NOMO-1 treated with dmso at 0.1 percent for 144 hours (cell line): Measurements from ENCODE around the gene NT5E.
"Not testable (repeated sequence)": the region's sequence is repeated elsewhere in the genome, so short reads cannot be mapped to it uniquely, and the experiment has no call there.

Experiments used
- DNase-seq: peaks from one replicate; lab custom pipeline; 2025; ENCODE audit not compliant: unreplicated experiment; lab: John Stamatoyannopoulos, UW

The NT5E gene

DNA sequence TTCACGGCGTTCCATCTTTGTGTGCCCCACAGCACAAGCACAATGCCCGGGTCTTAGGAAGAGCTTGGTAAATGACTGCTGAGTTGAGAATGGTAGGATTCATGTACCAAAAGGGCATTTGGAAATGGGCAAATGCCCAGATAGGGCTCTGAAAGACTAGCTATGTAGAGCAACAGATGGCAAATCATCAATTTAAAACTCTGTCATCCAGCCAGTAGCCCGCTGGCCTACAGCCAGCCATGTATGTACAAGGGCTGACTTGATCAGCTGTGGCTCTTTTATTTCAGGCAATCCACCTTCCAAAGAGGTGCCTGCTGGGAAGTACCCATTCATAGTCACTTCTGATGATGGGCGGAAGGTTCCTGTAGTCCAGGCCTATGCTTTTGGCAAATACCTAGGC lies 35.1 kb downstream of the NT5E start:
- no peak for DNase-seq

- DNase-seq, result no peak
Measured at GRCh38 chr6:85490516-85491248, 40.8 kb downstream of the NT5E start.

GRCh38 chr6:85493389-85493788 lies 43.5 kb downstream of the NT5E start:
- DNase-seq, result peak; percentile 50

DNA sequence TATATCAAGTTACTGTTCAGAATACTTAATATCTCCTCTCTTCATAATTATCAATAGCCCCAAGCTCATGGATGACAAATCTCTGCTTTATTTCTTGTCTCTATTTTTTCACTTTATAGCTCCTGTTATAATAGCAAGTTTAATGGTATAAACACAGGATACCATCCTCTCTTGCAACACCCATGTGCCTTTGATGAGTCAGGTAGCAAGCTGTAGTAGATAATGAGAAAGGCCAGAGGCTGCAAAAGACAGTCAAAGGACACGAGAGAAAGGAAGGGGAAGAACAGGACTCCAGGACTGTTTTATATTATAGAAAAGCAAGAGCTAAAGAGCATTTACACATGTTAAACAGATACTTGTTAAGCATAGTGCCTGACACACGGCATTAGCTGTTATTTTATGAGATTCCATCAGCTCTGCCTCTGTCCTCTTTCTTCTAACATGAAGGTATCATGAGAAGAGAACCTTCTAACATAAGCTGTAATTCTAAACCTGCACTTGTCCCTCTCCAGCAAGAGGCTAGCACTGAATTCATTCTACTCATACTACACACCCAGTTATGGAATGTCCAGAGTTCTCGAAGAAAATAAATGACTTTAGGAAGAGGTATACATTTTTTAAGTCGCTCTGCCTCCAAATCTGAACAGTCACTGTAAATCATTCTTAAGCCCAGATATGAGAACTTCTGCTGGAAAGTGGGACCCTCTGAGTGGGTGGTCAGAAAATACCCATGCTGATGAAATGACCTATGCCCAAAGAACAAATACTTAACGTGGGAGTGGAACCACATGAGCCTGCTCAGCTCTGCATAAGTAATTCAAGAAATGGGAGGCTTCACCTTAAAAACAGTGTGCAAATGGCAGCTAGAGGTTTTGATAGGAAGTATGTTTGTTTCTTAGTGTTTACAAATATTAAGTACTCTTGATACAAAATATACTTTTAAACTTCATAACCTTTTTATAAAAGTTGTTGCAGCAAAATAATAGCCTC lies 45.0 kb downstream of the NT5E start:
- DNase-seq, result no peak

- DNase-seq, result no peak
Measured at GRCh38 chr6:85496009-85496579, 46.2 kb downstream of the NT5E start.

- DNase-seq, result no peak
Measured at GRCh38 chr6:85496856-85497255, 47.0 kb downstream of the NT5E start.

- no peak for DNase-seq
Measured at GRCh38 chr6:85498596-85499258, 48.8 kb downstream of the NT5E start.

- no peak for DNase-seq
Measured at GRCh38 chr6:85506441-85507093, 56.7 kb downstream of the NT5E start.

- no peak for DNase-seq
Measured at GRCh38 chr6:85516168-85516567, 66.3 kb downstream of the NT5E start.

DNA sequence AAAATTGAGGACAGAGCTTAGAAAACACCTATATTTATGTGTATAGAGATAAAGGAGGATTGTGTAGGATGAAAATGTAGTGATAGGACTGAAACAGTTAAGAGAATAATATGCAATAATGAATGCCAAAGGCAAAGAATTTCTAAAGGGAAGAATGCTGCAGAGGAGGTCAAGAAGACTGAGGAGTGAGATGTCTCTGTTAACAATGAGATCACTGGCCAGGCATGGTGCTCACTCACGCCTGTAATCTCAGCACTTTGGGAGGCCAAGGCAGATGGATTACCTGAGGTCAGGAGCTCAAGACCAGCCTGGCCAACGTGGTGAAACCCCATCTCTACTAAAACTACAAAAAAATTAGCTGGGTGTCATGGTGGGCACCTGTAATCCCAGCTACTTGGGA lies 74.4 kb downstream of the NT5E start:
- not testable (repeated sequence) for DNase-seq

DNA sequence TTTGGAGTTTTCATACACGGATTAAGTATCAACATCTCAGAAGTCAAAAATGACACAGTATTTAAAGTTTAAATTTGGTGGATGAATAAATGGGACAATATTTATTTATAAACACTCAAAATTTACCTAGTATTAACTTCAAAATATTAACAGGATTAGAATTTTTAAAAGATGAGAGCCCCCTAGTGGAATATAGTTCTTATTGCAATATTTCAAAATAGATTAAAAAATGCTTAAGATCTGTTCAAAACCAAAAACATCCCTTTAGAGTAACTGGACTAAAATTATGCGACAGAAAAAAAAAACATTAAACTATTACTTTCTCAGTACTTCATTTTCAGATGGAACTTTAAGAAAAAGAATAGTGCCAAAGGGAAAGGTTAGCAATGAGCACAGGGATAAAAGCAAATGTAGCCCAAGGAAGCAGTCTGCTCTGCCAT lies 87.2 kb downstream of the NT5E start:
- DNase-seq, result no peak

DNA sequence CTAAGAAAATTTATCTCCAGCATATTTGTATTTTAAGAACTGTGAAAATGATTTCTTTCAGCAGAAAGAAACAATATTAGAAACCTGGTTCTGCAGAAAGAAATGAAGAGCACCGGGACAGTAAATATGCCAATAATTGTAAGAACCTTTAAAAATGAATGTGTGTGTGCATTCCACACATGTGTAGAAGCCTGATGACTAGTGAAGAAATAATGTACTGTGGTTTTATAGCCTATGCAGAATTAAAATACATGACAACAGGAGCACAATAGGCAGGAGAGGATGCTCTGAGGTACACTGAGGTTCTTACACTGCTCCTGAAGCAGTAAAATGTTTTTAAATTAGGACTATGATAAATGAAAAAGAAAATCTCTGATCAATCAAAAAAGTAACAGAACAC lies 94.9 kb downstream of the NT5E start:
- DNase-seq, result no peak
